Kidney glomerular epithelial cell (primary cell): ENCODE measurements around the gene LRRFIP2.

Source experiments
- DNase-seq: peaks from one replicate; lab custom pipeline; 2025; lab: John Stamatoyannopoulos, UW

The LRRFIP2 gene

DNA sequence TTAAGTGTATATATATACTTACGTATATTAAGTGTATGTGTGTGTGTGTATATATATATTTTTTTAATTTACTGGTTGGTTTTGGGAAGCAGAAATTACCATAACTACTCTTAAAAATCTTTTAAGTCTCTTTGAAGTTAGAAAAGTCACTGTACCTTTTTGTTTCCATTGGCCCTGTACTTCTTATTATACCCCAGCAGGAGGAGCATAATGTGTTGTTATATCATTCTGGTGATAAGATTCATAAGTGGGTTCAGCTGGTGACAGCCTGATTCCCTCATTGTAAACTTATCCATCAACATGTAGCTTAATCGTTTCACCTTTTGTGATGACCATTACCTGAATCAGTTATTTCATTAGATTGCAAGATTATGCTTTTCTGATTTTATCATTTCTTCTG, 150.3 kb downstream of the LRRFIP2 start:
- DNase-seq, result no peak

DNA sequence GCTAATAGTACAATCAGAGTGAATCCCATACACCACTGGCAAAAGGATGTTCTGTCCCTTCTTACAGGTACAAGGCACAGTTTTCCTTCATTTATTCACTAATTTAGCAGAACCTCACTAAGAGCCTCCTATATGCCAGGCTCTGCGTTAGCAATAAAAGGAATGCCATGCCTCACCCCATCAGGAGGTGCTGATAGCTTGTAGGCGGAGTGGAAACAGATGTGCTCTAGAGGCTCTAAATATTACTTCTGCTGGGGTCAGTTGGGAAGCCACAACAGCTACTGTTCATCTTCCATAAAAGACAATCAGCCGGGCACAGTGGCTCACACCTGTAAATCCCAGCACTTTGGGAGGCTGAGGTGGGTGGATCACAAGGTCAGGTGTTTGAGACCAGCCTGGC, 156.7 kb downstream of the LRRFIP2 start:
- no peak for DNase-seq

DNA sequence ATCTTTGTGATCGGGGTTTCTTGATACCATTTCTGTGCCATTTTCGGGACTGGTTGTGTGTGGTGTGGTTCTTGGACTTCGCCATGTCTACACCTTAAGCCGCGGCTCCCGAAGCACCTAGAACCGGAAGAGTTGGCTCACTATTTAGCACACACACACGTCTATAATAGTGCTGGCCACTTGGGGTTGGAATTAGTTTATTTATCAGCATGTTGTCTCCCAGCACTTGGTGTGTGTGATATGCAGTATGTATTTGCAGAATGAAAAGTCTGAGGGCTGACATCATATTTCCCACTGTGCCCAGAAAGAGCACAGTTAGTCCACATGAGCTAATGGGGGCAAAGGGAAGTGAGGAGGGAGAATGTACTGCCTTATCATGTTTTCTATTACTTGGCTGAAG, 157.5 kb downstream of the LRRFIP2 start:
- no peak for DNase-seq

- no peak for DNase-seq
Measured at GRCh38 chr3:37015642-37016041, 158.7 kb downstream of the LRRFIP2 start.

DNA sequence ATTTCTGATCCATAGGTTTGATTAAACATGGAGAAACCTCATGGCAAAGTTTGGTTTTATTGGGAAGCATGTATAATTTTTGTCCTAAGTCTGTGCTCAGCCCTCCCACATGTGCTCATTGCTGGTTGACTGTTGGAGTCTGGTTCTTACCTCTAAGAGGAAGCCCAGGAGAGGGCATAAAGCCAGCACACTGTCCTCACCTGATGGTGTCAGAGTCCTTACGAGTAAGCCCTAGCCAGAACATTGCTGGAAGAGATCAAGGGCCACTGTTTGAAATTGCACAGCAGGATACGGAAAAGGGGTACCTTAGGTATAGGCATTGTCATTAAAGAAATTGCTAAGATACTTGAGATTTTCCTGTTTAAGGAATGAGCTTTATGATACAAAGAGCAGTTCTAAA, 159.8 kb downstream of the LRRFIP2 start:
- DNase-seq, result no peak
